Measurements from ENCODE around the gene ERC2.

GRCh38 chr3:55498520-55498919 lies 969.7 kb downstream of the ERC2 start:
- no peak for TF ChIP-seq CTCF (IDR thresholded peaks at IDR 0.05; ENCODE audit: insufficient read depth, low read depth, low read length)
- TF ChIP-seq EZH2 (IDR thresholded peaks at IDR 0.05; ENCODE audit: insufficient read depth, low read length) = no peak

Data from astrocyte (in vitro differentiated cells and primary cell).